OCI-M2 (cell line): ENCODE data around the gene SEMA6A.

ENCODE experiments used
- DNase-seq: peaks from one replicate; lab custom pipeline; 2025; ENCODE audit not compliant: unreplicated experiment; lab: John Stamatoyannopoulos, UW

SEMA6A gene

DNA sequence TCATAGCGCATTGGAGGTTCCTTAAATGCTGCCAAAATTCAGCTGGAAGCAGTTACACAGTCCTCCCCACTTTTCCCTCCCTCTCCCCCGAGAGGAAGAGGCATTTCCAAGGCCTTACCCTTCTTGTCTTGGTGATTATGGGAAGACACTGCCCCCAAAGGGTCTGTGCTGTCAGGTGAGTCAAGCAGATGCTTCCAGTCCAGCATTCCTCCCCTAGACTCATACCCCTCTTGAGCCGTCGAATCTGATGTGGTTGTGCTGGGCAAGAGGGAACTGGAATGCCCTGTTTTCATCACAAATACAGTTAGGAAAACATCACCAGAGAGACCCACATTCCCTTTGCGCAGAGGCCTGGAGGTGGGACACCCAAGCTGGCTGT, 107.2 kb downstream of the SEMA6A start:
- DNase-seq: no peak

DNA sequence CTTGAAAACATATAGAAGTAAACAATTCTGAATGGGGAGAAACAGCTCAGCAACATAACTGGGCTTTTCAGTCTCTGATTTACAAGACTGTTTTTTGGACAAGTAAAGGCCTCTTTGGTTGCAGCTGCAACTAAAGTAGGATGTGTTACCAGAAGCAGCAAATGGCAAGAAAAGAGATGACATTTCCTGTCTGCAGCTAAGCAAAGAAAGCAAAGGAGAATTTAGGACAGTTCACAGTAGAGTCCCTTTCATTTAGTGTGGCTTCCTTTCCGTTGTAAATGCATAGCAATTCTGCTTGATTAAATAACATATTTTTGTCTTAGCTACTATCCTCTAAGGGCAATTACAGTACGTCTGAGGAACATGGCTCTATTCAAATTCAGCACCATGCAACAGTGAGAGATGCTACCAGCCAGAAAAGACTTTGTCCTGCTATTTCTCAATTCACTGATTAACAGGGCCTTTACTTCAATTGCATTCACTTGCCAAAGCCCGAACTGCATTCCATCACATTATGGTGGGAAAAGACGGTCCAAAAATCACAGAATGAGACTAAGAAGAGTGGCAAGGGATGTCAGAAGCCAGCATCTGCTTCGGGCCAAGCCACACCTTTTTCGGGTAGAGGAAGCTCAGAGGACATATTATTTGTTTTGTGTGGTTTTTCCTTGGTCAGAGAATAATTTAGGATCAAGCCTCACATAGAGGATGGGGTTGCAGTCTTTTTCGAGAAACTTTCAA, 107.7 kb downstream of the SEMA6A start:
- no peak for DNase-seq

- DNase-seq: no peak
Measured at GRCh38 chr5:116465411-116465810, 109.2 kb downstream of the SEMA6A start.

DNA sequence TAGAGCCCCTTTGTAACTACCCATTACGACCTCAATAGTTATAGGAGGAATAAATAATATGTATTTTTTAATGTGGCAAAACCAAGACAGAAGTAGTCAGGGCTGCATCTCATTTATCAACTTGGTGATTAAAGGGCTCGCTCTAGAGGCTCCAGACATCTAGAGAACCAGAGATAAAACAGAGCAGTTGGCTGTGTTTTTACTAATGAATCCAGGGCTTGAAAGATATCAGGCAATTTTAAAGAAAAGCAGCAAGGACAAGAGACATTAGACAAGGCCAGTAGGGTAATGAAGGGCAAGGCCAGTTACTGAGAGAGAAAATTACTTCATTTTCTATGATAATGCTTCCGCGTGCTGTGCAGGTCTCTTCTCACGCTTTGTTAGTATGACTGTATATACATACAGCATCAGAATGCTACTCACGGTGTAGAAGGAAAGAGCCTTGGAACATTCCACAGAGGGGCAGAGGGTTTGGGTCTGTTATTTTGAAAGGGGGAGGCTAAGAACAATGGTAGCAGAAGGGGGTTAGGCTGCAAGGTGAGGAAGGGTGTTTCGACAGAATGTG, 110.4 kb downstream of the SEMA6A start:
- no peak for DNase-seq

DNA sequence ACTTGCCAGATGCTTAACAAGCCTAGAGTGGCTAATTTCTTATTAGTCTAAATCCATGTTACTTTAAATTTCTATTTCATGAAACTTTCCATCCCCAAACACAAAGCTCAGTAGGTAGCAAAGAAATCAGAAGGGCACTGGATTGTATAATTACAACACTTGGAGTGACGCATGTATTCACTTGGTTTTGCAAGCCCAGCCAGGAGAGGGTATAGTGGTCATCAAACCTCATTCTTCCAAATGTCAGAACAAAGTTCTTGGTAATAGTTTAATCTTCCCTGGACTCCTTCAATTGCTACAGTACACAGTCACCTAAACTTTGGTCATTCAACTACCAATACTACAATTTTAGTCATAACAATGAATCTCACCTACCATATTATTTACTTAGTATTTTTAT, 112.1 kb downstream of the SEMA6A start:
- no peak for DNase-seq

DNA sequence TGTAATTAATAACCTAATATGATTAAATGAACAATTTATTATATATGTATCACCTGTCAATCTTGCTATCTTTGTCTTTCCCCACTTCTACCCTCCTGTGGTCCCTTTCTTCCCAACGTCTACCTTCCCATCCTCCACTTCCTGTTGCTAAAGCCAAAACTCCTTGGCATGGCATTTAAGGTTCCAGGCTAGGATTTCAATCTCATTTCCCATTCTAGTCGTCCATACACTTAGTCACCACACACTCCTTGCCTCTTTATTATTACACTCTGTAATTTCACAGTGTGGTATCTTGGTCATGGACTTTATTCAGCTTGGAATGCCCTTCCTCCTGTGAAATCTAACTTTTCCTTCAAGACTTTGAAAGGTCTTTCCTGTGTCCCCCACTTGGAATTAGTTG, 115.3 kb downstream of the SEMA6A start:
- DNase-seq: no peak

- no peak for DNase-seq
Measured at GRCh38 chr5:116457062-116457461, 117.6 kb downstream of the SEMA6A start.

- DNase-seq: no peak
Measured at GRCh38 chr5:116456036-116456435, 118.6 kb downstream of the SEMA6A start.

DNA sequence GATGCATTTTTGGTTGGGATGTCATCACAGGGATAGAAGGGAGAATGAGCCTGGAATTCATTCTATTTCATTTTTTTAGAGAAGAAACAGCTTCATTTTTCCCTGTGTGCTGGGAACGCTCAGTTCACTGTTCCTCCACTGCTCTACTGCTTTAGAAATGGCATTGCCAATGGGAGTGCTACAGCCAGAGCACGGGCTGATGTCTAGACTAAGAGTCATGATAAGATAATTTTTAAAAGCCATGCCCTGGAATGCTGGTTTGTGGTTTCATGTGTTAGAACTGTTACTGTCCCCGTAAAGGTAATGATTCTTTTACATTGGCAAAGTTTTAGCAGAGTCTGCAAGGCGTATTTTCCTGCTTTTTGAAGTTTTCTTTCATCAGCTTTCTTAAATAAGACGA, 119.6 kb downstream of the SEMA6A start:
- DNase-seq: no peak

DNA sequence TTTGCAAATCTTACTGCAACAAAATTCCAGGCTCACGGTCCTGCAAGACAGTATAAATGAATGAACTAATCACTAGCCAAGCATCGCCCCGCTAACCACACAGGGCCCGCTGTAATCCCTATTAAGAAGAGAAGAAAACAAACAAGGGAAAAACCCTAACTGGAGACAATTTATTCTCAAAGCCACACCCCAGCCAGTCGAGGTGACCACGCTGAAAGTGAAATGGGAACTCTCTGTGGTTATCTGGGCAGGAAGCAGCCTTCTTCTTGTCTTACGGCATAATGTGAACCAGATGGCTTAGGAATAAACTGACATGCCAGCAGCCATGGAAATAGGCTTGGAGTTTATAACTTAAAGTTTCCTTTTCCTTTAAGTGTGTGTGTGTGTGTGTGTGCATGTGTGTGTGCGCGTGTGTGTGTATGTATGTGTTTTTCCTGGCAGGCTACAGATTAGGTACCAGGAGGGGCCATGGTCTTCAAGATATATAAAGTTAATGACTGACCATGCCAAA, 120.2 kb downstream of the SEMA6A start:
- no peak for DNase-seq

DNA sequence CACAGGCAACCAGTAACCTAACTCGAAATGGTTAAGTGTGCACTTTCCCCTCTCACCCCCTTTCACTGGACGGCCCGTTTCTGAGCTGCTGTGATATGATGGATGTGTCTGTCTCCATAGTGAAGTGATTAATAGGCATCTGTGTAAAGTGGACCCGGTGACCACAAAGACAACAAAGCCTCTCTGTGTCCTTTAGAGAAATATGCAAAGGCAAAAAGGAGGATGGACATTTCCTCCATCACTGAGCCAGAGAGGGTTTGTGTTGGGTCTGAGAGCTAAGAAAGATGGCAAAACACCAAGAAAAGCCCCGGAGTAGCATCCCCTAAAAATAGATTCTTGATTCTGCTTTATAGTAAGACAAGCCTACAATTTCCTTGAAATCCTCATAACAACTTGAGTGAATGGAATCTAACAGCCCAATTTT, 120.6 kb downstream of the SEMA6A start:
- DNase-seq: no peak

DNA sequence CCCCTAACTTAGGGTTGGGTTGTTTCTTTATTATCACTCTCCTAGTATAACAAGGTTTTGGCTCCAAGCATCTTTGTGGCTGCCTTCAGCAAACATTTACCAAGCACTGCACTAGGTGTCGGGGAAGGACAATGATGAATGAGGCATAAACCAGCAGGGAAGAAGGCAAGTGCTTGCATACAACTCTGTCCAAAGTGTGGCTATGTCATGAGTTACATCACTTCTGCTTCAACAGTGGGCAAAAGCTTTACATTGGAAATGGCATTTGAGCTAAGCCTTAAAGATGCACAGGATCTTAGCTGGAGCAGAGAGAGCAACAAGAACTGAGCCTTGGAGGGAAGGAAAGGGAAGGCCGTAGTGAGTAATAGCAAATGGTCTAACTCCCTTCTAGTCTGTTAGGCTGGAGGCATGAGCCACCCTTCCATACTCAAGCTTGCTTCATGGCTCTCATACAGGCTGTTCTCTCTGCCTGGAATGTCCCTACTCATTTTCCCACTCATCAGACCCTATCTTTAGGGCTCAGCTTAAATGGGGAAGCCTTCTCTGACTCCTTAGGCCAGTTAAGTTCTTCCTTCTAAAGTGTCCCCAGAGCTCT, 121.8 kb downstream of the SEMA6A start:
- DNase-seq: no peak

- no peak for DNase-seq
Measured at GRCh38 chr5:116451905-116452450, 122.6 kb downstream of the SEMA6A start.

GRCh38 chr5:116451066-116451465, 123.6 kb downstream of the SEMA6A start:
- no peak for DNase-seq

DNA sequence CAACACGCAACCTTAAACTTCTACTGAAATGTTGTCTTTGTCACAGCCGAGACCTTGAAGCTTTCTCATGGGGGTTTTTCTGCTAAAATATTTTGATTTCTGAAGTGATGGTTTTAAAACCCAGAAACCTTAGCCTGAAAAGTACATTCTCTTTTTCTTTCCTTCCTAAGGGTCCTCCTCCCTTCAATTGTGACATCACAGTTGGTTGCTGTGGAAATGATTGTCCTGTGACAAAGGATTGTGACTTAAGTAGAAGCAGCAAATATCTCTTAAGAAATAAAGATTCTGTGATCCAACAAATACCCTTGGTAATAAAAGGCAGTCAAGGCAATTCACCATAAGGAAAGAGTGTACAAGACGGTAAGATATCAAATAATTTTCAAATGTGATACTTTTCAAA, 125.2 kb downstream of the SEMA6A start:
- DNase-seq: no peak

DNA sequence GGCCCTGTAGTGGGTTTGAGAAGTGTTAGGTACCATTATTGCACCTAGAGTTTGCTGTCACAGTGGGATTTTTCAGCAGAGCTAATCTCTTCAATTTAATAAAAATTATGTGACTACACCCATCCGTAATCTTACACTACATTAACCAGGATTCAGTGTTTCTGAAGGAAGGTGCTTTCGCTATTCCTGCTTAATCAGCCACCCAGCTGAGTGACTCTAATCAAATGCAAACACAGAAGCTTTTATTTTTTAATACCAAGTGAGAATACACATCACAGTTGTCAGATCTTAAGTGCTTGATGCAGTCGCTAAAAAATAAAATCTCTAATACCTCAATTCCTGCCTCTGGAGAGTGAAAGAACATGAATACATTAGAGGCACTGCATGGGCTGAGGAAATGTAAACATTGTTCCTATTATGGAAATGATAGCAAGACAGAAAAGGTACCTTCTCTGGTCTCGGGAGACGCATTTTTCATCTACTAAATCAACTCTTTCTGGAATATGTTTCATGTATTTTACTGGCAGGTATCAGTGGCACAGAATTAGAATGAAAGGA, 125.7 kb downstream of the SEMA6A start:
- no peak for DNase-seq

DNA sequence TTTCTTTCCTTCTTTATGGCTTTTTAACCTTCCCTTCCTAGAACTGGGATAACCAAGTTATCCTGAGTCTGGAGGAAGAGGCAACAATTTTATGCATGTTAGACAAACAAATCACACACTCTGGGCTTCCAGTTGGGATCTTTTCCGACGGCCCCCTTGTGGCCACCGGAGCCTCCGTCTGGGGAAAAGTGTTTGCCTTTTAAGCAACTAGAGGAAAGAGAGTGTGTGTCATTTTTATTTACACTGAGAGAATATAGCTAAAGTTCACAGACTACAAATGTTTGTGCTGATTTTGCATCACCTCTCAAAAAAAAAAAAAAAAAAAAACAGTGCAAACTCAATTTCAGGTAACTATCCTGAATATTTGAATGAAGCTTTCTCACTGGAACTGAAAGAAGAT, 126.2 kb downstream of the SEMA6A start:
- no peak for DNase-seq

DNA sequence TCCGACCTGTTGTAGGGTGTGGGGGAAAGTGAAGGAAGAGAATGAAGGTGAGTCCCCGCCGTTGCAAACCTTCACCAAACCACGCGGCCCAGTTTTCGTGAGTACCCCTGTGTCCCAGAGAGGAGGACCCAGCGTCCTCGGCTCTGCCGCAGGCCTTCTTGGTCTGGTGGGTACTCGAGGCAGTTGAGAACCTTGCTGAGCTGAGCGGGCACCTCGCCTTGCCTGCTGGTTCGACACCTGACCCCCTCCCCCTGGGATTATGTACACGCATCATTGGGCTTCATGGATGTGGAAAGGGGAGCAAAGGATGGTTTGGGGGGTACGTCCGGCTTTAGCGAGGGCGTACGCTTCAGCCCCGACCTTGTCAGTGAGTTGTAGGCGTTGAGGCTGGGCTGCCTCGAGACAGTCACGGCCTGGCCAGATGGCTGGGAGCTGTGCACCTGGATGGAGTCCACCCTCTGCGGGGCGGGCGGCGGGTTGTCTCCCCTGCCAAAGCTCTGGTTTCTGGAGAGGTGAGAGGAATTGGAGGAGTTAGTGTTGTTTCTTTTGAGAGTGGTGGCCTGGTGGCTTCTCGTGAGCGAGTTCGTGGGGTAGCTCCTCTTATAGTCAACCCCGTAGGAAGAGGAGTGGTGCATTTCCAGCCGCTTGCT, 128.1 kb downstream of the SEMA6A start:
- no peak for DNase-seq

GRCh38 chr5:116445311-116445710, 129.3 kb downstream of the SEMA6A start:
- no peak for DNase-seq

DNA sequence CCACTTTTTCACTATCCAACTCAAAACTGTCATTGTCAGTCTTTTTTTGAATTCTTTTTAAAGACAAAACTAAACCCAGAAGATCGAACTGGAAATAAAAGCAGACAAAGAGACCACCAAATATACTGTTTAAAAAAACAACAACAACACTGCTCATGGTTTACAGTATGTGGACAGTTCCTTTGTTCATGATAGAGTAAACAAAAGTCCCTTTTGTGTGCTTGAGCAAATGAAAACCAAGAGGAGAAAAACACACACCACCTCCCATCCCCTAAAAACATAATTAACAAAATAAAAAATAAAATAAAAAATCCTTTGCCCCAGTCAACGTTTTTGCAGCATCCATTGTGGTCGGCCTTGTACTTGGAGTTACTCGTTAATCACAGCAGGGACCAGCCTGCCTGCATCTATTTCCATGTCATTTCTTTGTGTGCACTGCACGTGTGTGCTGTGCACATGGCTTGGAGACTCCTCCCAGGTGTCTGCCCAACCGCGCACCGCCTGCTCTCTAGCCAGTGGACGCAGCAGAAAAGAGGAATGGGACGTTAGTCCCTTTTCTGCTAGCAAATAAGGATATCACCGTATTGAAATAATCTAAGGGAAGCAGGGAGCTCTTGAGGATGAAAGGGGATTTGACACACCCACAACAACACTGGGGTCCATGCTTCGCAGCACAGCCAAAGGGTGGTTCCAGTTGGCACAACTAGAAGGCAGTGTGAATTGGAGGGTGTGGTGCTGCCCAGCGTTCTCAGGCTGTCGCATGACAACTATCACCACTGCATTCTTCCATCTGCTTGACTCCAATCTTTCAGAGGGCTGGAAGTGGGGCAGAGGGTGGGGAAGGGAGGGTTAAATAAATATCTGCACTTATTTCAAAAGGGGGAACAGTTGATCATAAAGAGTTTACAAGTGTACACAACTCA, 130.0 kb downstream of the SEMA6A start:
- no peak for DNase-seq
